ENCODE results near the gene RPL11.

GRCh38 chr1:23719162-23719820 is 27.7 kb downstream of the RPL11 start:
- no peak for TF ChIP-seq EZH2 (IDR thresholded peaks at IDR 0.05; ENCODE audit: low read depth, low read length, severe bottlenecking)
- TF ChIP-seq YY1 (IDR thresholded peaks at IDR 0.05; ENCODE audit: low read depth, low read length) = no peak
- no peak for TF ChIP-seq CHD2 (IDR thresholded peaks at IDR 0.05; ENCODE audit: low read length)
- TF ChIP-seq CTCF (IDR thresholded peaks at IDR 0.05; ENCODE audit: control extremely low read depth in 1 of 3, insufficient read depth in 1 of 3, low read depth in 1 of 3, low read length in 3 of 3) = no peak
- TF ChIP-seq NRF1 (IDR thresholded peaks at IDR 0.05; ENCODE audit: low read depth, low read length) = no peak

All from H1 (cell line).